Spleen (tissue), 11 donors: ENCODE measurements around the gene SYDE2. TPM values are rescaled to one million over a fixed set of nuclear protein-coding genes. Genes with fewer than 3 reads are reported as not detected.
A peak's percentile ranks its signal among the peaks of the same experiment; 100 is the strongest.

Experiments used
- DNase-seq: peaks from one replicate; pipeline ENCODE4 v3.0.0-alpha.2; 2020
- H3K27ac ChIP-seq, 8 donors: fragments of 200-600 bp; sonication (generic) in 7 of 8; 1 replicate in 4 of 8; 2 replicates in 4 of 8; pipeline versions ENCODE4 v1.5.0 to v1.8.0; 2016 to 2021; ENCODE audit warnings: inconsistent platforms in 4 of 8, mild to moderate bottlenecking in 4 of 8, moderate library complexity in 1 of 8
- H3K27me3 ChIP-seq, 7 donors: fragments of 200-600 bp; sonication (generic) in 6 of 7; replicated peaks in 1 of 7; 1 replicate in 4 of 7; 2 replicates in 3 of 7; pipeline versions ENCODE4 v1.5.0 to v1.8.0; 2016 to 2021; ENCODE audit warnings: inconsistent platforms in 3 of 7, mild to moderate bottlenecking in 1 of 7
- H3K36me3 ChIP-seq, 6 donors: fragments of 200-600 bp; sonication (generic) in 5 of 6; 1 replicate in 4 of 6; 2 replicates in 2 of 6; pipeline versions ENCODE4 v1.5.0 to v1.8.0; 2016 to 2021; ENCODE audit warnings: inconsistent platforms in 2 of 6
- H3K4me1 ChIP-seq, 6 donors: fragments of 200-600 bp; sonication (generic) in 5 of 6; 1 replicate in 3 of 6; 2 replicates in 3 of 6; pipeline versions ENCODE4 v1.5.0 to v1.8.0; 2016 to 2021; ENCODE audit warnings: inconsistent platforms in 3 of 6
- H3K4me3 ChIP-seq, 8 donors: fragments of 200-600 bp; sonication (generic) in 7 of 8; 1 replicate in 4 of 8; 2 replicates in 4 of 8; pipeline versions ENCODE4 v1.5.0 to v1.8.0; 2016 to 2021; ENCODE audit warnings: inconsistent platforms in 4 of 8, mild to moderate bottlenecking in 4 of 8, moderate library complexity in 2 of 8
- H3K9me3 ChIP-seq, 8 donors: fragments of 200-600 bp; sonication (generic) in 7 of 8; 1 replicate in 4 of 8; 2 replicates in 4 of 8; pipeline versions ENCODE4 v1.5.0 to v1.8.0; 2016 to 2021; ENCODE audit warnings: inconsistent platforms in 4 of 8
- CTCF ChIP-seq, 11 experiments: fragments of 200-600 bp in 7 of 11; fragments of 450-650 bp in 4 of 11; sonication (generic) in 4 of 11; IDR thresholded peaks in 8 of 11; conservative IDR thresholded peaks in 3 of 11; 1 replicate in 7 of 11; 2 replicates in 4 of 11; pipeline versions ENCODE4 v1.4.0 to v1.8.0; 2016 to 2021; ENCODE audit warnings: antibody characterized with exemption in 11 of 11, inconsistent platforms in 4 of 11, mild to moderate bottlenecking in 1 of 11
- POLR2A ChIP-seq, 3 donors: fragments of 450-650 bp; IDR thresholded peaks; one replicate each; pipeline ENCODE4 v1.5.1; 2017; ENCODE audit warnings: antibody characterized with exemption in 3 of 3, mild to moderate bottlenecking in 1 of 3
- POLR2AphosphoS5 ChIP-seq, 3 donors: sonication (generic); formaldehyde crosslinking; IDR thresholded peaks; one replicate each; pipeline ENCODE4 v1.5.1; 2017; ENCODE audit warnings: antibody characterized with exemption in 3 of 3
- intact Hi-C: fragments of 100-400 bp; cut with DNase I; formaldehyde crosslinking; loops from one replicate; pipeline ENCODE4 v1.15.0; 2023; ENCODE audit warnings: low total_unique reads
- microRNA-seq, 3 donors: library from miRNA; unstranded; fragments of <30 nt; microRNA quantifications; one replicate each; pipeline versions ENCODE4 to v1.1.0, GENCODE V29; 2019 to 2020
- polyA plus RNA-seq, 3 donors: library from polyadenylated mRNA; stranded (reverse); fragments of 200-250 nt; gene quantifications; one replicate each; pipeline ENCODE4 v1.2.1, GENCODE V29; 2013
- small RNA-seq, 4 donors: library from RNA; depleted of rRNA; stranded (forward); fragments of <200 nt; gene quantifications; one replicate each; pipeline ENCODE3, GENCODE V24; 2016
- total RNA-seq, 7 donors: library from RNA; depleted of rRNA in 3 of 7; stranded (reverse); fragments of >200 nt in 3 of 7; fragmentation: NEBNext Ultra II Directional in 4 of 7; extraction: Animal tissue kit (Norgen Biotek cat#: 25700) in 4 of 7; gene quantifications; one replicate each; pipeline versions ENCODE4 v1.1.0 to v1.2.1, GENCODE V29; 2016 to 2021
- donor health status: healthy with polysubstance abuse.
- donor health status: DM: no; HTN: no; CAD: no; lungs with moderate emphysema.
- donor health status: DM: no; HTN: no; CAD: no.
- donor health status: Bipolar disorder and iron deficiency.
- donor health status: healthy.
- donor health status: DM: no; HTN: no; CAD: no.
- donor health status: DM: yes; HTN: yes; CAD: no.

SYDE2 gene
- total and polyA plus RNA-seq, 10 donors = 0.09 to 3.6 (median 2.5) TPM

GRCh38 chr1:85109475-85109874, 91.3 kb downstream of the SYDE2 start:
- no peak for DNase-seq
- intact Hi-C loops = no loop called here
- no peaks in the 10 kb centered on the region for H3K36me3 ChIP-seq
- H3K4me1 ChIP-seq = no peaks in the 10 kb centered on the region
- no peak overlapping the region for H3K4me3 ChIP-seq
- H3K27ac ChIP-seq = no peak overlapping the region
- H3K9me3 ChIP-seq = no peaks in the 10 kb centered on the region
- no peaks in the 10 kb centered on the region for H3K27me3 ChIP-seq
- TF ChIP-seq POLR2A (IDR thresholded peaks at IDR 0.05) (no peak), POLR2AphosphoS5 (IDR thresholded peaks at IDR 0.05) (no peak), CTCF (IDR thresholded peaks at IDR 0.05 in 8 of 11, conservative IDR thresholded peaks at IDR 0.05 in 3 of 11) (peak in 9 of 11 experiments; percentile 17 to 56 (median 46))

Small RNA genes lying within 50 kb of the gene (microRNA-seq; reads per million reads assigned to microRNA genes)
- 0.28 to 1.1 (median 0.35) reads per million in 3 donors for gene MIR4423

Small RNA genes lying within 50 kb of the gene (small RNA-seq; reads per million reads assigned to genes)
- gene MIR4423 = 0 reads per million in 4 donors

Other genes starting within 250 kb of the SYDE2 start
- 10 to 100 TPM; 13.1 to 24.8 (median 16.6) TPM for gene MCOLN2, start 203.9 kb downstream of the SYDE2 start, total RNA-seq
- 10 to 100 TPM; 19.0 to 32.8 (median 27.4) TPM for gene MCOLN2, start 203.9 kb downstream of the SYDE2 start, polyA plus RNA-seq
- 1 to 10 TPM in 6 of 7 donors, under 1 TPM in 1; 0.72 to 8.7 (median 2.5) TPM for gene MCOLN3, start 152.5 kb downstream of the SYDE2 start, total RNA-seq
- gene MCOLN3, start 152.5 kb downstream of the SYDE2 start, polyA plus RNA-seq = 1 to 10 TPM in 2 of 3 donors, under 1 TPM in 1; 0.68 to 2.0 (median 1.4) TPM
- gene C1orf52, start 58.6 kb upstream of the SYDE2 start, total RNA-seq = 10 to 100 TPM; 16.2 to 28.4 (median 21.1) TPM
- gene C1orf52, start 58.6 kb upstream of the SYDE2 start, polyA plus RNA-seq = 10 to 100 TPM; 19.6 to 29.7 (median 24.8) TPM
- gene BCL10, start 75.6 kb upstream of the SYDE2 start, total RNA-seq = 10 to 100 TPM; 27.4 to 45.1 (median 38.1) TPM
- gene BCL10, start 75.6 kb upstream of the SYDE2 start, polyA plus RNA-seq = 10 to 100 TPM; 10.5 to 14.4 (median 11.0) TPM